SK-N-SH (cell line): ENCODE results near the gene CYP46A1. TPM values are rescaled to one million over a fixed set of nuclear protein-coding genes. Genes with fewer than 3 reads are reported as not detected.

ENCODE experiments used
- CTCF ChIA-PET: fragments of 300-600, 350-600 bp; formaldehyde crosslinking; extraction: SDS; loops from one replicate; lab custom pipeline; 2021; lab: Yijun Ruan, JAX
- POLR2A ChIA-PET: fragments of 350-600 bp; sonication (Branson Sonifier 250); formaldehyde crosslinking; extraction: SDS; loops from one replicate; lab custom pipeline; 2020; ENCODE audit warnings: antibody characterized with exemption, inconsistent platforms; lab: Yijun Ruan, JAX
- DNase-seq: peaks from one replicate; pipeline ENCODE4 v3.0.0; 2012
- H2AFZ ChIP-seq: fragments of 200-600 bp; sonication (generic); 2 replicates; pipeline ENCODE4 v1.8.1; 2016; ENCODE audit warnings: antibody characterized with exemption, mild to moderate bottlenecking, low read depth
- H3F3A ChIP-seq: fragments of 200-600 bp; sonication (generic); replicated peaks from 2 replicates; pipeline ENCODE3; 2016; ENCODE audit warnings: antibody characterized with exemption, mild to moderate bottlenecking; ENCODE audit not compliant: insufficient read depth
- H3K27ac ChIP-seq, 2 experiments: fragments of 200-500 bp in 1 of 2; fragments of 200-600 bp in 1 of 2; sonication (Bioruptor generic) in 1 of 2; sonication (generic), shearing (Covaris generic) in 1 of 2; 2 replicates each; pipeline versions ENCODE4 v1.5.1 to v1.6.1; 2014 to 2016; ENCODE audit warnings: low read depth in 2 of 2, inconsistent platforms in 1 of 2, low read length in 1 of 2, mild to moderate bottlenecking in 1 of 2, mixed read lengths in 1 of 2
- H3K27me3 ChIP-seq: fragments of 200-600 bp; sonication (generic), shearing (Covaris generic); 2 replicates; pipeline ENCODE4 v1.6.1; 2016; ENCODE audit warnings: mixed run types; ENCODE audit not compliant: insufficient read depth
- H3K36me3 ChIP-seq, 2 experiments: fragments of 200-500 bp in 1 of 2; fragments of 200-600 bp in 1 of 2; sonication (Bioruptor generic) in 1 of 2; sonication (generic) in 1 of 2; replicated peaks in 1 of 2; 2 replicates each; pipeline versions ENCODE3 to v1.5.1; 2014 to 2016; ENCODE audit warnings: low read length in 1 of 2, mild to moderate bottlenecking in 1 of 2; ENCODE audit not compliant: insufficient read depth in 2 of 2, control insufficient read depth in 1 of 2
- H3K4me1 ChIP-seq, 2 experiments: fragments of 200-500 bp in 1 of 2; fragments of 200-600 bp in 1 of 2; sonication (Bioruptor generic) in 1 of 2; sonication (generic), shearing (Covaris generic) in 1 of 2; 2 replicates each; pipeline versions ENCODE4 v1.5.1 to v1.6.1; 2014 to 2016; ENCODE audit warnings: low read depth in 1 of 2, low read length in 1 of 2, mixed run types in 1 of 2; ENCODE audit not compliant: insufficient read depth in 2 of 2, control insufficient read depth in 1 of 2
- H3K4me2 ChIP-seq: fragments of 200-600 bp; sonication (generic), shearing (Covaris generic); 2 replicates; pipeline ENCODE4 v1.6.1; 2017; ENCODE audit warnings: mixed run types
- H3K4me3 ChIP-seq, 2 experiments: fragments of 200-500 bp in 1 of 2; fragments of 200-600 bp in 1 of 2; sonication (Bioruptor generic) in 1 of 2; sonication (generic), shearing (Covaris generic) in 1 of 2; 2 replicates each; pipeline versions ENCODE4 v1.5.1 to v1.8.1; 2014 to 2016; ENCODE audit warnings: low read depth in 2 of 2, inconsistent platforms in 1 of 2, low read length in 1 of 2, mild to moderate bottlenecking in 1 of 2, mixed read lengths in 1 of 2, moderate library complexity in 1 of 2
- H3K79me2 ChIP-seq: fragments of 200-600 bp; sonication (generic); 2 replicates; pipeline ENCODE4 v1.8.1; 2017; ENCODE audit warnings: mild to moderate bottlenecking; ENCODE audit not compliant: insufficient read depth
- H3K9ac ChIP-seq: fragments of 200-600 bp; sonication (generic); 2 replicates; pipeline ENCODE4 v1.6.1; 2017; ENCODE audit warnings: mixed run types
- H3K9me2 ChIP-seq: fragments of 200-600 bp; sonication (generic); 2 replicates; pipeline ENCODE4 v1.6.1; 2017; ENCODE audit warnings: mixed run types
- H3K9me3 ChIP-seq: fragments of 200-600 bp; sonication (generic); 2 replicates; pipeline ENCODE4 v1.6.1; 2017; ENCODE audit warnings: mixed run types, mild to moderate bottlenecking, moderate library complexity
- H4K20me1 ChIP-seq: fragments of 200-600 bp; sonication (generic); 2 replicates; pipeline ENCODE4 v1.6.1; 2017; ENCODE audit warnings: mild to moderate bottlenecking, mixed run types; ENCODE audit not compliant: insufficient read depth
- CHD2 ChIP-seq: fragments of 150-350 bp; IDR thresholded peaks from 2 replicates; pipeline ENCODE4 v1.6.1; 2018; ENCODE audit warnings: low read length; ENCODE audit not compliant: partially characterized antibody
- EZH2phosphoT487 ChIP-seq: fragments of 200-600 bp; sonication (generic); IDR thresholded peaks from 2 replicates; pipeline ENCODE4 v1.6.1; 2017; ENCODE audit warnings: low read depth, mixed run types, mild to moderate bottlenecking, antibody characterized with exemption, moderate library complexity, borderline replicate concordance
- FOSL2 ChIP-seq: IDR thresholded peaks from 2 replicates; pipeline ENCODE4 v1.4.0; 2012; ENCODE audit warnings: low read depth, mild to moderate bottlenecking, moderate library complexity, borderline replicate concordance
- FOXJ3 ChIP-seq: sonication (generic); formaldehyde crosslinking; IDR thresholded peaks from 2 replicates; pipeline ENCODE4 v1.5.1; 2020; ENCODE audit warnings: mild to moderate bottlenecking, missing genetic modification reagents
- GATA2 ChIP-seq: sonication (generic); formaldehyde crosslinking; IDR thresholded peaks from 2 replicates; pipeline ENCODE4 v1.5.0; 2020; ENCODE audit warnings: mild to moderate bottlenecking, missing genetic modification reagents
- MAX ChIP-seq: IDR thresholded peaks from 2 replicates; pipeline ENCODE4 v1.4.0; 2012; ENCODE audit warnings: low read depth
- MXI1 ChIP-seq: IDR thresholded peaks from 2 replicates; pipeline ENCODE4 v1.6.1; 2012; ENCODE audit warnings: mild to moderate bottlenecking, low read depth, low read length, improper control_type of control experiment
- NFIC ChIP-seq: IDR thresholded peaks from 2 replicates; pipeline ENCODE4 v1.4.0; 2012; ENCODE audit warnings: borderline replicate concordance
- POLR2AphosphoS5 ChIP-seq: IDR thresholded peaks from 2 replicates; pipeline ENCODE4 v1.6.1; 2012; ENCODE audit warnings: low read depth, low read length
- RAD21 ChIP-seq: IDR thresholded peaks from 2 replicates; pipeline ENCODE4 v1.6.1; 2012; ENCODE audit warnings: mild to moderate bottlenecking, low read length
- REST ChIP-seq: IDR thresholded peaks from 2 replicates; pipeline ENCODE4 v1.6.1; 2012; ENCODE audit warnings: mild to moderate bottlenecking, low read depth, low read length, moderate library complexity
- RFX5 ChIP-seq: IDR thresholded peaks from 2 replicates; pipeline ENCODE4 v1.6.1; 2012; ENCODE audit warnings: mild to moderate bottlenecking, improper control_type of control experiment, low read length
- SIN3A ChIP-seq: IDR thresholded peaks from 2 replicates; pipeline ENCODE4 v1.6.1; 2012; ENCODE audit warnings: low read depth, mild to moderate bottlenecking, low read length, moderate library complexity, borderline replicate concordance
- TAF1 ChIP-seq: IDR thresholded peaks from 2 replicates; pipeline ENCODE4 v1.6.1; 2012; ENCODE audit warnings: low read depth, mild to moderate bottlenecking, low read length, moderate library complexity, borderline replicate concordance
- TCF12 ChIP-seq: IDR thresholded peaks from 2 replicates; pipeline ENCODE4 v1.4.0; 2012
- YY1 ChIP-seq: IDR thresholded peaks from 2 replicates; pipeline ENCODE4 v1.4.0; 2012; ENCODE audit warnings: low read depth, mild to moderate bottlenecking
- WGBS: methylation state at CpG from one replicate; pipeline ENCODE4 v1.1.6; 2017; ENCODE audit warnings: low lambda C conversion rate; 5-methylcytosine and 5-hydroxymethylcytosine counted together
- polyA plus RNA-seq, 3 experiments: library from polyadenylated mRNA; depleted of rRNA; stranded (reverse); fragments of >200 nt; gene quantifications; 2 replicates each; pipeline ENCODE4 v1.2.3, GENCODE V29; 2012
- TF ChIP-seq, protein P1 (sequence below): fragments of 200-600 bp; sonication (generic); IDR thresholded peaks from 2 replicates; pipeline ENCODE4 v1.6.1; 2017; ENCODE audit warnings: antibody characterized with exemption, mild to moderate bottlenecking, moderate library complexity
- TF ChIP-seq, protein P2 (sequence below): fragments of 150-350 bp; IDR thresholded peaks from 2 replicates; pipeline ENCODE4 v1.6.1; 2016; ENCODE audit warnings: mild to moderate bottlenecking, low read depth, low read length

CYP46A1 gene
- polyA plus RNA-seq, 1 of the 3 experiments (the other 2 are of a cell fraction): 0.30 TPM

DNA sequence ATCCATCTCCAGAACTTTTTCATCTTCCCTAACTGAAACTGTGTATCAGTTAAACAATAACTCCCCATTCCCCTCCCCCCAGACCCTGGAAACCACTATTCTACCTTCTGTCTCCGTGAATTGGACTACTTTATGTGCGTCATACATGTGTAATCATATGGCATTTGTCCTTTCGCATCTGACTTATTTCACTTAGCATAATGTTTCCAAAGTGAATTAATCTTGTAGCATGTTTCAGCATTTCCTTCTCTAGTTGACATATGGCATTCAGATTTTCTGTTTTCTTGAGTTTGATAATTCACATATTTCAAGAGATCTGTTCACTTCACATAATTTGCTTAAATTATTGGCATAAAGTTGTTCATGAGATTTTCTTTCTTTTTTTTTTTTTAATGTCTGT, 9.8 kb downstream of the CYP46A1 start (continued):
- no peak for TF ChIP-seq REST
- TF ChIP-seq TCF12: no peak
- no peak for TF ChIP-seq GATA2 (CRISPR knock-in tag)
- TF ChIP-seq EZH2phosphoT487: no peak

DNA sequence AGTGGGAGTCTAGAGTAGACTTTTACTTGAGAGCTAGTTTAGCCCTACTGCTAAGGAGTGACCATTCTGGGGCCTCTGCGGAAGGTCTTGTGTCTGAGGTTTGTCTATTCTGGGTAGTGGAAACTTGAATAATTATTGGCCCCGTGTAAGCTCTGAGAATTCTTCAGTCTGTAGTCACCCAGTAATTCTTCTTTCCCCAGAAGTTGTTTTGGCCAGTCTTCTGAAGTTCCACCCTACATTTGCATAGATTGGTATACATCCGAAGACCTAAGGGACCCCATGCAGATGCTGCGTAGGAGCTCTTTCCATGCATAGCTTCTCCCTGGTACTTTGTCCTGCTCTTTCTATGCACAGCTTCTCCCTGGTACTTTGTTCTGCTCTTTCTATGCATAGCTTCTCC, 12.8 kb downstream of the CYP46A1 start:
- H3F3A ChIP-seq: peaks cover 3% of the 10 kb centered on the region
- H4K20me1 ChIP-seq: no peaks in the 10 kb centered on the region
- H3K9ac ChIP-seq: no peak overlapping the region
- no peak overlapping the region for H3K4me2 ChIP-seq
- H3K27me3 ChIP-seq: no peaks in the 10 kb centered on the region
- H3K4me1 ChIP-seq: no peaks in the 10 kb centered on the region
- WGBS: 68% methylated on average over 4 of the region's 4 CpGs
- H3K27ac ChIP-seq: no peak overlapping the region
- TF ChIP-seq RFX5 (no peak), REST (no peak), TCF12 (no peak), SIN3A (no peak), NFIC (no peak), RAD21 (no peak), EZH2phosphoT487 (no peak), MXI1 (no peak), FOXJ3 (CRISPR knock-in tag) (no peak), YY1 (no peak), POLR2AphosphoS5 (no peak), FOSL2 (no peak), TAF1 (no peak), MAX (no peak), CHD2 (no peak)
- TF ChIP-seq, protein P1, sequence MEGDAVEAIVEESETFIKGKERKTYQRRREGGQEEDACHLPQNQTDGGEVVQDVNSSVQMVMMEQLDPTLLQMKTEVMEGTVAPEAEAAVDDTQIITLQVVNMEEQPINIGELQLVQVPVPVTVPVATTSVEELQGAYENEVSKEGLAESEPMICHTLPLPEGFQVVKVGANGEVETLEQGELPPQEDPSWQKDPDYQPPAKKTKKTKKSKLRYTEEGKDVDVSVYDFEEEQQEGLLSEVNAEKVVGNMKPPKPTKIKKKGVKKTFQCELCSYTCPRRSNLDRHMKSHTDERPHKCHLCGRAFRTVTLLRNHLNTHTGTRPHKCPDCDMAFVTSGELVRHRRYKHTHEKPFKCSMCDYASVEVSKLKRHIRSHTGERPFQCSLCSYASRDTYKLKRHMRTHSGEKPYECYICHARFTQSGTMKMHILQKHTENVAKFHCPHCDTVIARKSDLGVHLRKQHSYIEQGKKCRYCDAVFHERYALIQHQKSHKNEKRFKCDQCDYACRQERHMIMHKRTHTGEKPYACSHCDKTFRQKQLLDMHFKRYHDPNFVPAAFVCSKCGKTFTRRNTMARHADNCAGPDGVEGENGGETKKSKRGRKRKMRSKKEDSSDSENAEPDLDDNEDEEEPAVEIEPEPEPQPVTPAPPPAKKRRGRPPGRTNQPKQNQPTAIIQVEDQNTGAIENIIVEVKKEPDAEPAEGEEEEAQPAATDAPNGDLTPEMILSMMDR: no peak
- TF ChIP-seq, protein P2, sequence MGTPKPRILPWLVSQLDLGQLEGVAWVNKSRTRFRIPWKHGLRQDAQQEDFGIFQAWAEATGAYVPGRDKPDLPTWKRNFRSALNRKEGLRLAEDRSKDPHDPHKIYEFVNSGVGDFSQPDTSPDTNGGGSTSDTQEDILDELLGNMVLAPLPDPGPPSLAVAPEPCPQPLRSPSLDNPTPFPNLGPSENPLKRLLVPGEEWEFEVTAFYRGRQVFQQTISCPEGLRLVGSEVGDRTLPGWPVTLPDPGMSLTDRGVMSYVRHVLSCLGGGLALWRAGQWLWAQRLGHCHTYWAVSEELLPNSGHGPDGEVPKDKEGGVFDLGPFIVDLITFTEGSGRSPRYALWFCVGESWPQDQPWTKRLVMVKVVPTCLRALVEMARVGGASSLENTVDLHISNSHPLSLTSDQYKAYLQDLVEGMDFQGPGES: no peak
- TF ChIP-seq, all 33 proteins: peak for 0
- ChIA-PET POLR2A (no interaction called here), CTCF (interaction anchor here (0.7 to 1.3 kb wide), 2 partner anchors 9 to 14 kb away, joined by 3 read pairs; no protein-coding TSS in a partner anchor)
- Histone ChIP-seq H3K4me3 (no peak overlapping the region), H3K36me3 (no peaks in the 10 kb centered on the region), H2AFZ (no peak overlapping the region), H3K79me2 (no peaks in the 10 kb centered on the region), H3K9me2 (no peaks in the 10 kb centered on the region), H3K9me3 (no peaks in the 10 kb centered on the region)
- DNase-seq: no peak
